ENCODE results near the gene ANKDD1A. TPM values are rescaled to one million over a fixed set of nuclear protein-coding genes. Genes with fewer than 3 reads are reported as not detected.

ANKDD1A gene
- total RNA-seq, 1 experiment from 2014 or later: 1.8 TPM

DNA sequence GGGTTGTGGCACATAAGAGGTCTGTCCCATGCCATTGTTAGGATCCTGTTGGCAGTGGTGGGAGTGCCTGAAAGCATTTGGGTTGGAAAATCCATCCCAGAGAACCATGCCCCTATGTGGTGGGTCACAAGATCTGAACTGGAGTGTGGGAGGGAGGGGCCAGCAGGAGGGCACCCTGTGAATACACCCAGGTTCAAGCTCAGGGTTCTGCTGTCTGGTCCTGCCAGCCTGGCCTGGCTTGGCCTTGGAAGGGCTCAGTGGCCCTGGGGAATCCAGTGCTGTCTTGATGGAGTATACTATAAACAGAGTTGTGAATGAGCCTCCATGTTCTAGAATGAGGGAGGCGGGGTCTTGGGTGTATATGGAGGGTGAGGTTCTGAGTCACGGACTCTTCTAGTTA is 11.8 kb downstream of the ANKDD1A start:
- no peaks in the 10 kb centered on the region for H3K9me2 ChIP-seq (replicated peaks; ENCODE audit: insufficient read depth, low read length)
- H3K4me1 ChIP-seq (ENCODE audit: low read length): no peaks in the 10 kb centered on the region
- no peak overlapping the region for H3K9ac ChIP-seq (ENCODE audit: low read length)
- H3K27me3 ChIP-seq (ENCODE audit: low read length): no peaks in the 10 kb centered on the region
- no peaks in the 10 kb centered on the region for H3K9me3 ChIP-seq (ENCODE audit: low read length)
- no peak overlapping the region for H3K4me3 ChIP-seq (ENCODE audit: low read length)
- no peak for DNase-seq
- no peaks in the 10 kb centered on the region for H4K20me1 ChIP-seq (ENCODE audit: insufficient read depth, low read depth, low read length)
- no peaks in the 10 kb centered on the region for H3K36me3 ChIP-seq (ENCODE audit: insufficient read depth, low read length)
- H3K27ac ChIP-seq (ENCODE audit: low read length): no peak overlapping the region
- H3K79me2 ChIP-seq (ENCODE audit: low read length): no peaks in the 10 kb centered on the region
- H2AFZ ChIP-seq (ENCODE audit: low read length): no peak overlapping the region
- no peak overlapping the region for H3K4me2 ChIP-seq (ENCODE audit: low read depth, low read length, poor library complexity, severe bottlenecking)

- no peaks in the 10 kb centered on the region for H3K9me3 ChIP-seq (ENCODE audit: low read length)
- H3K27ac ChIP-seq (ENCODE audit: low read length): no peak overlapping the region
- H3K4me3 ChIP-seq (ENCODE audit: low read length): no peak overlapping the region
- no peak for DNase-seq
- no peak overlapping the region for H2AFZ ChIP-seq (ENCODE audit: low read length)
- H4K20me1 ChIP-seq (ENCODE audit: insufficient read depth, low read depth, low read length): no peaks in the 10 kb centered on the region
- no peaks in the 10 kb centered on the region for H3K79me2 ChIP-seq (ENCODE audit: low read length)
- H3K36me3 ChIP-seq (ENCODE audit: insufficient read depth, low read length): no peaks in the 10 kb centered on the region
- no peaks in the 10 kb centered on the region for H3K4me1 ChIP-seq (ENCODE audit: low read length)
- H3K9me2 ChIP-seq (replicated peaks; ENCODE audit: insufficient read depth, low read length): no peaks in the 10 kb centered on the region
- no peaks in the 10 kb centered on the region for H3K27me3 ChIP-seq (ENCODE audit: low read length)
- no peak overlapping the region for H3K9ac ChIP-seq (ENCODE audit: low read length)
- no peak overlapping the region for H3K4me2 ChIP-seq (ENCODE audit: low read depth, low read length, poor library complexity, severe bottlenecking)
Observed at GRCh38 chr15:64925335-64926330, 13.9 kb downstream of the ANKDD1A start.

GRCh38 chr15:64926661-64927060 is 15.0 kb downstream of the ANKDD1A start:
- Histone ChIP-seq H2AFZ (ENCODE audit: low read length) (no peak overlapping the region), H3K9me3 (ENCODE audit: low read length) (no peaks in the 10 kb centered on the region), H3K36me3 (ENCODE audit: insufficient read depth, low read length) (no peaks in the 10 kb centered on the region), H3K79me2 (ENCODE audit: low read length) (no peaks in the 10 kb centered on the region), H3K27me3 (ENCODE audit: low read length) (no peaks in the 10 kb centered on the region), H4K20me1 (ENCODE audit: insufficient read depth, low read depth, low read length) (no peaks in the 10 kb centered on the region), H3K27ac (ENCODE audit: low read length) (no peak overlapping the region), H3K4me1 (ENCODE audit: low read length) (no peaks in the 10 kb centered on the region), H3K9ac (ENCODE audit: low read length) (no peak overlapping the region), H3K4me2 (ENCODE audit: low read depth, low read length, poor library complexity, severe bottlenecking) (no peak overlapping the region), H3K9me2 (replicated peaks; ENCODE audit: insufficient read depth, low read length) (no peaks in the 10 kb centered on the region), H3K4me3 (ENCODE audit: low read length) (no peak overlapping the region)
- DNase-seq: no peak

- H3K4me3 ChIP-seq (ENCODE audit: low read length): no peak overlapping the region
- H2AFZ ChIP-seq (ENCODE audit: low read length): no peak overlapping the region
- DNase-seq: no peak
- H3K9me3 ChIP-seq (ENCODE audit: low read length): no peaks in the 10 kb centered on the region
- no peak overlapping the region for H3K27ac ChIP-seq (ENCODE audit: low read length)
- H3K27me3 ChIP-seq (ENCODE audit: low read length): no peaks in the 10 kb centered on the region
- H3K9ac ChIP-seq (ENCODE audit: low read length): no peak overlapping the region
- H3K9me2 ChIP-seq (replicated peaks; ENCODE audit: insufficient read depth, low read length): no peaks in the 10 kb centered on the region
- no peaks in the 10 kb centered on the region for H3K4me1 ChIP-seq (ENCODE audit: low read length)
- H4K20me1 ChIP-seq (ENCODE audit: insufficient read depth, low read depth, low read length): no peaks in the 10 kb centered on the region
- H3K36me3 ChIP-seq (ENCODE audit: insufficient read depth, low read length): no peaks in the 10 kb centered on the region
- H3K4me2 ChIP-seq (ENCODE audit: low read depth, low read length, poor library complexity, severe bottlenecking): no peak overlapping the region
- H3K79me2 ChIP-seq (ENCODE audit: low read length): no peaks in the 10 kb centered on the region
Observed at GRCh38 chr15:64928626-64929220, 17.0 kb downstream of the ANKDD1A start.

GRCh38 chr15:64930019-64930652 is 18.4 kb downstream of the ANKDD1A start:
- Histone ChIP-seq H3K4me3 (ENCODE audit: low read length) (no peak overlapping the region), H3K4me2 (ENCODE audit: low read depth, low read length, poor library complexity, severe bottlenecking) (no peak overlapping the region), H3K4me1 (ENCODE audit: low read length) (no peaks in the 10 kb centered on the region), H3K9me2 (replicated peaks; ENCODE audit: insufficient read depth, low read length) (no peaks in the 10 kb centered on the region), H3K27me3 (ENCODE audit: low read length) (no peaks in the 10 kb centered on the region), H3K9ac (ENCODE audit: low read length) (no peak overlapping the region), H3K79me2 (ENCODE audit: low read length) (no peaks in the 10 kb centered on the region), H2AFZ (ENCODE audit: low read length) (no peak overlapping the region), H4K20me1 (ENCODE audit: insufficient read depth, low read depth, low read length) (no peaks in the 10 kb centered on the region), H3K36me3 (ENCODE audit: insufficient read depth, low read length) (no peaks in the 10 kb centered on the region), H3K27ac (ENCODE audit: low read length) (no peak overlapping the region), H3K9me3 (ENCODE audit: low read length) (no peaks in the 10 kb centered on the region)
- no peak for DNase-seq

DNA sequence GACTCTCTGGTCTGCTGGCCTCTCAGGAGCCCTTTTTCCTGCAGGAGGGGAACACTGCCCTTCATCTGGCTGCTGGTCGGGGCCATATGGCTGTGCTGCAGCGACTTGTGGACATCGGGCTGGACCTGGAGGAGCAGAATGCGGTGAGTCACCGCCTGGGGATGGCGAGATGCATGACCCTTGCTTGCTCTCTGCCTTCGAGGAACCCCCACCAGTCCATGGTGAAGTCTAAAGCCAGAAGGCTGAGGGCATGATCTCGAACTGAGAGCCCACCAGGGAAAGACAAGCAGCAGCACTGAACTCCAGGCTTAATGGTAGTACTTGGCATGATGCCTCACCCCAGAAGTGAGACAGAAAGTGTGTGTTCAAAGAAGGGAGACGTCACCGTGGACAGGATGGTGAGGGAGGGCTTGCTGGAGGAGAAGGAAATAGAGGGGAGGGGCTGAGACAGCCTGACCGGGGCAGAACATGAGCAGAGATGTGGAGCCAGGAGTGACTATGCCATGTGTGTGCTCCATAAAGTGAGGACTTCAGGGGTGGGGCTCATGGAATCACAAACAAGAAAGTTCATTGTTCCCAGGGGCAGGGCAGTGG is 19.2 kb downstream of the ANKDD1A start:
- H3K4me3 ChIP-seq (ENCODE audit: low read length): no peak overlapping the region
- H4K20me1 ChIP-seq (ENCODE audit: insufficient read depth, low read depth, low read length): no peaks in the 10 kb centered on the region
- no peaks in the 10 kb centered on the region for H3K36me3 ChIP-seq (ENCODE audit: insufficient read depth, low read length)
- H3K79me2 ChIP-seq (ENCODE audit: low read length): no peaks in the 10 kb centered on the region
- H3K4me2 ChIP-seq (ENCODE audit: low read depth, low read length, poor library complexity, severe bottlenecking): no peak overlapping the region
- no peak for DNase-seq
- H3K27ac ChIP-seq (ENCODE audit: low read length): no peak overlapping the region
- H3K9ac ChIP-seq (ENCODE audit: low read length): no peak overlapping the region
- no peaks in the 10 kb centered on the region for H3K9me2 ChIP-seq (replicated peaks; ENCODE audit: insufficient read depth, low read length)
- H2AFZ ChIP-seq (ENCODE audit: low read length): no peak overlapping the region
- H3K4me1 ChIP-seq (ENCODE audit: low read length): no peaks in the 10 kb centered on the region
- no peaks in the 10 kb centered on the region for H3K9me3 ChIP-seq (ENCODE audit: low read length)
- H3K27me3 ChIP-seq (ENCODE audit: low read length): no peaks in the 10 kb centered on the region

- no peak overlapping the region for H3K9ac ChIP-seq (ENCODE audit: low read length)
- no peaks in the 10 kb centered on the region for H3K79me2 ChIP-seq (ENCODE audit: low read length)
- H3K4me3 ChIP-seq (ENCODE audit: low read length): no peak overlapping the region
- no peaks in the 10 kb centered on the region for H3K9me3 ChIP-seq (ENCODE audit: low read length)
- no peaks in the 10 kb centered on the region for H3K4me1 ChIP-seq (ENCODE audit: low read length)
- H3K4me2 ChIP-seq (ENCODE audit: low read depth, low read length, poor library complexity, severe bottlenecking): no peak overlapping the region
- H3K27me3 ChIP-seq (ENCODE audit: low read length): no peaks in the 10 kb centered on the region
- H4K20me1 ChIP-seq (ENCODE audit: insufficient read depth, low read depth, low read length): no peaks in the 10 kb centered on the region
- H2AFZ ChIP-seq (ENCODE audit: low read length): no peak overlapping the region
- H3K9me2 ChIP-seq (replicated peaks; ENCODE audit: insufficient read depth, low read length): no peaks in the 10 kb centered on the region
- H3K36me3 ChIP-seq (ENCODE audit: insufficient read depth, low read length): no peaks in the 10 kb centered on the region
- no peak for DNase-seq
- H3K27ac ChIP-seq (ENCODE audit: low read length): no peak overlapping the region
Observed at GRCh38 chr15:64931381-64931780, 19.7 kb downstream of the ANKDD1A start.

- Histone ChIP-seq H3K4me1 (ENCODE audit: low read length) (no peaks in the 10 kb centered on the region), H4K20me1 (ENCODE audit: insufficient read depth, low read depth, low read length) (no peaks in the 10 kb centered on the region), H3K9me2 (replicated peaks; ENCODE audit: insufficient read depth, low read length) (no peaks in the 10 kb centered on the region), H3K9me3 (ENCODE audit: low read length) (no peaks in the 10 kb centered on the region), H3K27ac (ENCODE audit: low read length) (no peak overlapping the region), H3K36me3 (ENCODE audit: insufficient read depth, low read length) (no peaks in the 10 kb centered on the region), H3K9ac (ENCODE audit: low read length) (no peak overlapping the region), H3K4me2 (ENCODE audit: low read depth, low read length, poor library complexity, severe bottlenecking) (no peak overlapping the region), H3K27me3 (ENCODE audit: low read length) (no peaks in the 10 kb centered on the region), H3K4me3 (ENCODE audit: low read length) (no peak overlapping the region), H2AFZ (ENCODE audit: low read length) (no peak overlapping the region), H3K79me2 (ENCODE audit: low read length) (no peaks in the 10 kb centered on the region)
- no peak for DNase-seq
Observed at GRCh38 chr15:64934023-64934422, 22.3 kb downstream of the ANKDD1A start.

Data from Karpas-422 (cell line).